K562 (cell line): Measurements from ENCODE around the gene WWC2. TPM values are rescaled to one million over a fixed set of nuclear protein-coding genes. Genes with fewer than 3 reads are reported as not detected.

ENCODE experiments used
- ATAC-seq: fragments of 200-7000 bp; cut with Tn5 transposase; 3 replicates; pipeline ENCODE4 v1.9.1; 2020; ENCODE audit warnings: moderate library complexity
- BruUV-seq: library from RNA; stranded (reverse); fragments of 400-500 nt; replicated peaks from 2 replicates; lab custom pipeline; 2021; lab: Mats Ljungman, UMichigan
- CTCF ChIA-PET: fragments of 300-600 bp; formaldehyde crosslinking; extraction: SDS; loops from one replicate; lab custom pipeline; 2021; ENCODE audit warnings: low intra/inter-chr PET ratio; lab: Yijun Ruan, JAX
- POLR2A ChIA-PET: fragments of 300-600, 350-650 bp; sonication (Branson Sonifier 250); formaldehyde crosslinking; extraction: SDS; loops from one replicate; lab custom pipeline; 2021; ENCODE audit warnings: antibody characterized with exemption, inconsistent platforms; lab: Yijun Ruan, JAX
- DNase-seq, 4 experiments: peaks; one replicate each; pipeline versions ENCODE4 v3.0.0 to v3.0.0-alpha.2; 2011 to 2018; ENCODE audit warnings: low spot score in 3 of 4, mixed read lengths in 3 of 4; ENCODE audit errors: extremely low read depth in 1 of 4
- FAIRE-seq: peaks from 2 replicates; lab custom pipeline; 2011; peaks lifted over from hg19 to GRCh38; lab: Jason Lieb, UNC
- H2AFZ ChIP-seq: 2 replicates; pipeline ENCODE4 v1.6.0; 2011; ENCODE audit warnings: low read depth, low read length, control low read depth, inconsistent platforms
- H3K27ac ChIP-seq: fragments of 200-600 bp; 3 replicates; pipeline ENCODE4 v1.8.0; 2011; ENCODE audit warnings: low read depth, mild to moderate bottlenecking, control low read depth, inconsistent platforms, low read length, moderate library complexity, mixed read lengths; ENCODE audit errors: extremely low read depth
- H3K27me3 ChIP-seq, 2 experiments: fragments of 300-600 bp in 1 of 2; 2 replicates in 1 of 2; 3 replicates in 1 of 2; pipeline versions ENCODE4 v1.6.0 to v1.8.0; 2011; ENCODE audit warnings: inconsistent platforms in 2 of 2, low read length in 2 of 2, mild to moderate bottlenecking in 1 of 2, mixed read lengths in 1 of 2, moderate library complexity in 1 of 2; ENCODE audit not compliant: control insufficient read depth in 2 of 2, insufficient read depth in 2 of 2
- H3K36me3 ChIP-seq: fragments of 300-600 bp; 3 replicates; pipeline ENCODE4 v1.8.0; 2011; ENCODE audit warnings: mild to moderate bottlenecking, low read length, inconsistent platforms; ENCODE audit not compliant: control insufficient read depth, insufficient read depth
- H3K4me1 ChIP-seq, 2 experiments: fragments of 200-600 bp in 1 of 2; replicated peaks in 1 of 2; 2 replicates in 1 of 2; 3 replicates in 1 of 2; pipeline versions ENCODE4 v1.5.1 to v1.8.0; 2011; ENCODE audit warnings: inconsistent platforms in 2 of 2, low read length in 2 of 2, mild to moderate bottlenecking in 1 of 2, mixed read lengths in 1 of 2, moderate library complexity in 1 of 2; ENCODE audit not compliant: control insufficient read depth in 2 of 2, insufficient read depth in 2 of 2
- H3K4me2 ChIP-seq: 2 replicates; pipeline ENCODE4 v1.6.1; 2011; ENCODE audit warnings: low read length, control low read depth, inconsistent platforms, mixed read lengths; ENCODE audit not compliant: insufficient read depth
- H3K4me3 ChIP-seq: fragments of 200-600 bp; sonication (generic), shearing (Covaris generic); 2 replicates; pipeline ENCODE4 v1.5.1; 2016; ENCODE audit warnings: control low read depth, inconsistent platforms
- H3K79me2 ChIP-seq: fragments of 200-600 bp; 3 replicates; pipeline ENCODE4 v1.8.0; 2011; ENCODE audit warnings: low read length, inconsistent platforms; ENCODE audit not compliant: control insufficient read depth, insufficient read depth
- H3K9ac ChIP-seq, 2 experiments: 2 replicates each; pipeline versions ENCODE4 v1.6.0 to v1.6.1; 2011; ENCODE audit warnings: low read depth in 2 of 2, low read length in 2 of 2, control low read depth in 1 of 2, inconsistent platforms in 1 of 2, mild to moderate bottlenecking in 1 of 2, mixed read lengths in 1 of 2; ENCODE audit not compliant: insufficient read depth in 1 of 2
- H3K9me1 ChIP-seq: one replicate; pipeline ENCODE4 v1.6.0; 2011; ENCODE audit warnings: inconsistent platforms, mild to moderate bottlenecking, low read length, moderate library complexity; ENCODE audit not compliant: control insufficient read depth, insufficient read depth
- H3K9me3 ChIP-seq: replicated peaks from 2 replicates; pipeline ENCODE4 v1.5.1; 2011; ENCODE audit warnings: low read depth, low read length, inconsistent platforms; ENCODE audit not compliant: control insufficient read depth, insufficient read depth
- H4K20me1 ChIP-seq: replicated peaks from 2 replicates; pipeline ENCODE4 v1.6.1; 2011; ENCODE audit warnings: low read length, inconsistent platforms, mixed read lengths; ENCODE audit not compliant: control insufficient read depth, insufficient read depth
- ATF3 ChIP-seq, 2 experiments: fragments of 450-650 bp in 1 of 2; sonication (generic) in 1 of 2; formaldehyde crosslinking in 1 of 2; IDR thresholded peaks in 1 of 2; conservative IDR thresholded peaks in 1 of 2; 2 replicates each; pipeline versions ENCODE4 v1.6.1 to v1.8.1; 2016 to 2023; ENCODE audit warnings: mild to moderate bottlenecking in 2 of 2, moderate library complexity in 2 of 2, inconsistent platforms in 1 of 2, missing genetic modification reagents in 1 of 2
- ATF7 ChIP-seq: fragments of 450-650 bp; IDR thresholded peaks from 2 replicates; pipeline ENCODE4 v1.7.1; 2014; ENCODE audit warnings: mild to moderate bottlenecking, moderate library complexity
- CHAMP1 ChIP-seq: fragments of 450-650 bp; IDR thresholded peaks from 2 replicates; pipeline ENCODE4 v1.6.1; 2016; ENCODE audit warnings: mild to moderate bottlenecking
- IRF1 ChIP-seq: sonication (generic); formaldehyde crosslinking; IDR thresholded peaks from 2 replicates; pipeline ENCODE4 v1.8.0; 2022; ENCODE audit warnings: missing genetic modification reagents, mild to moderate bottlenecking, borderline replicate concordance
- MAFK ChIP-seq: IDR thresholded peaks from 2 replicates; pipeline ENCODE4 v1.6.1; 2011; ENCODE audit warnings: low read length, improper control_type of control experiment
- MYC ChIP-seq, 2 experiments: fragments of 250-450 bp in 1 of 2; sonication (Bioruptor Pico) in 1 of 2; IDR thresholded peaks; 2 replicates each; pipeline versions ENCODE4 v1.5.1 to v1.6.1; 2012 to 2021; ENCODE audit warnings: low read depth in 2 of 2, borderline replicate concordance in 1 of 2, improper control_type of control experiment in 1 of 2, low read length in 1 of 2, mild to moderate bottlenecking in 1 of 2, moderate library complexity in 1 of 2
- PKNOX1 ChIP-seq: fragments of 450-650 bp; IDR thresholded peaks from 2 replicates; pipeline ENCODE4 v1.6.1; 2016
- POLR2AphosphoS5 ChIP-seq: IDR thresholded peaks from 2 replicates; pipeline ENCODE4 v1.6.1; 2011; ENCODE audit warnings: mild to moderate bottlenecking, low read depth, low read length, moderate library complexity; ENCODE audit not compliant: control insufficient read depth, insufficient read depth
- SIN3B ChIP-seq: fragments of 450-650 bp; IDR thresholded peaks from 2 replicates; pipeline ENCODE4 v1.6.1; 2017; ENCODE audit warnings: low read depth, mild to moderate bottlenecking, moderate library complexity
- TAF9B ChIP-seq: fragments of 450-650 bp; IDR thresholded peaks from 2 replicates; pipeline ENCODE4 v1.6.1; 2018; ENCODE audit warnings: mild to moderate bottlenecking; ENCODE audit not compliant: partially characterized antibody
- TRIM25 ChIP-seq: fragments of 450-650 bp; IDR thresholded peaks from 2 replicates; pipeline ENCODE4 v1.7.0; 2016; ENCODE audit warnings: borderline replicate concordance
- ZC3H4 ChIP-seq: sonication (generic); formaldehyde crosslinking; IDR thresholded peaks from 2 replicates; pipeline ENCODE4 v1.9.0; 2021; ENCODE audit warnings: missing genetic modification reagents, borderline replicate concordance
- ZNF23 ChIP-seq: fragments of 250-450 bp; sonication (Bioruptor Pico); IDR thresholded peaks from 2 replicates; pipeline ENCODE4 v1.4.0; 2020; ENCODE audit warnings: mild to moderate bottlenecking
- ZNF232 ChIP-seq: sonication (generic); formaldehyde crosslinking; IDR thresholded peaks from 2 replicates; pipeline ENCODE4 v1.8.0; 2022; ENCODE audit warnings: mild to moderate bottlenecking, missing genetic modification reagents
- WGBS: fragments of 100-300 bp; shearing (Covaris generic); methylation state at CpG from one replicate; pipeline ENCODE4 v1.1.6; 2016; ENCODE audit warnings: low coverage, mixed read lengths; ENCODE audit not compliant: insufficient coverage; ENCODE audit errors: missing lambda C conversion rate; 5-methylcytosine and 5-hydroxymethylcytosine counted together
- in situ Hi-C: fragments of 300-500 bp; cut with MboI; formaldehyde crosslinking; loops from 4 replicates; pipeline ENCODE4 v1.15.0; 2018; ENCODE audit warnings: inconsistent platforms, mixed read lengths
- intact Hi-C: fragments of 100-400 bp; cut with micrococcal nuclease; formaldehyde crosslinking; loops from 2 replicates; pipeline ENCODE4 v1.14.2; 2022
- polyA plus RNA-seq, 8 experiments: library from polyadenylated mRNA; depleted of rRNA in 4 of 8; stranded (reverse) in 5 of 8; unstranded in 3 of 8; fragments of >200 nt; fragmentation: Nextera tagmentation in 2 of 8; fragmentation: Illumina TruSeq in 1 of 8; extraction: Ambion mirVana in 2 of 8; extraction: Trizol in 1 of 8; gene quantifications; 2 replicates each; pipeline versions ENCODE4 v1.2.1 to v1.2.3, GENCODE V29; 2011 to 2014; ENCODE audit warnings: inconsistent platforms in 1 of 8, missing spikeins in 1 of 8
- total RNA-seq, 7 experiments: library from RNA; depleted of rRNA in 6 of 7; stranded (reverse); fragments of >200 nt in 6 of 7; fragmentation: Illumina TruSeq in 2 of 7; extraction: Trizol in 2 of 7; gene quantifications; 2 replicates each; pipeline versions ENCODE4 v1.2.1 to v1.2.3, GENCODE V29; 2011 to 2021; ENCODE audit warnings: low replicate concordance in 1 of 7

Gene WWC2
- total and polyA plus RNA-seq, 9 of the 15 experiments (the other 6 are each of a cell fraction or from before 2014, with no cell fraction given) = 3.7 to 39.4 (median 19.6) TPM

- no peaks in the 10 kb centered on the region for H3K27me3 ChIP-seq
- no peaks in the 10 kb centered on the region for H3K36me3 ChIP-seq
- H3K27ac ChIP-seq = no peak overlapping the region
- DNase-seq (no peak), FAIRE-seq (no peak), ATAC-seq (peak; percentile 61)
- no peaks in the 10 kb centered on the region for H4K20me1 ChIP-seq
- POLR2A ChIA-PET = no interaction called here
- no peak overlapping the region for H3K9ac ChIP-seq
- in situ Hi-C loops (no loop called here), intact Hi-C loops (loop anchor here (2.0 to 5.0 kb wide), 2 partner anchors 33 to 43 kb away; no protein-coding TSS in a partner anchor)
- 44% methylated on average over 10 of the region's 10 CpGs for WGBS
- H3K4me2 ChIP-seq = no peak overlapping the region
- peak overlapping the region; percentile 49; the same call in 1 of the 2 replicates for H2AFZ ChIP-seq
- H3K4me1 ChIP-seq = peaks cover 6 to 12% of the 10 kb centered on the region in 2 experiments; a peak in 3 of 5 replicates
- CTCF ChIA-PET = no interaction called here
- H3K9me1 ChIP-seq = no peaks in the 10 kb centered on the region
- no peaks in the 10 kb centered on the region for H3K79me2 ChIP-seq
- BruUV-seq = no TSS peak
- no peak overlapping the region for H3K4me3 ChIP-seq
- H3K9me3 ChIP-seq = no peaks in the 10 kb centered on the region; the same call in 1 of the 2 replicates
- no peak for TF ChIP-seq CHAMP1
- no peak for TF ChIP-seq ZNF232 (CRISPR knock-in tag)
- TF ChIP-seq MAFK = no peak
- TF ChIP-seq POLR2AphosphoS5 = no peak
- no peak for TF ChIP-seq TRIM25
- TF ChIP-seq TAF9B = no peak
- TF ChIP-seq ZC3H4 (CRISPR knock-in tag) = no peak
- no peak for TF ChIP-seq SIN3B
- TF ChIP-seq ATF3 (IDR thresholded peaks at IDR 0.05) = peak; percentile 13; the same call in 1 of the 2 replicates
- no peak for TF ChIP-seq ATF3 (CRISPR knock-in tag; conservative IDR thresholded peaks at IDR 0.05)
- no peak for TF ChIP-seq IRF1 (CRISPR knock-in tag)
- TF ChIP-seq ATF7 = no peak
- TF ChIP-seq MYC (IDR thresholded peaks at IDR 0.05; ENCODE audit: low read depth, low read length) = no peak
- TF ChIP-seq MYC (CRISPR knock-in tag; IDR thresholded peaks at IDR 0.05; ENCODE audit: borderline replicate concordance, low read depth) = no peak
- TF ChIP-seq ZNF23 (CRISPR knock-in tag) = no peak
- peak; percentile 25; the same call in 1 of the 2 replicates for TF ChIP-seq PKNOX1
Observed at GRCh38 chr4:183364025-183364424, 265.0 kb downstream of the WWC2 start.
